HUES6 (cell line): ENCODE measurements around the gene ZNF202.

ENCODE experiments used
- H3K27ac ChIP-seq: 2 replicates; pipeline ENCODE4 v1.7.0; 2013; ENCODE audit warnings: low read depth, mild to moderate bottlenecking, low read length, inconsistent platforms
- H3K27me3 ChIP-seq: 2 replicates; pipeline ENCODE4 v1.6.1; 2013; ENCODE audit warnings: low read length; ENCODE audit not compliant: control insufficient read depth, insufficient read depth
- H3K36me3 ChIP-seq: 2 replicates; pipeline ENCODE4 v1.6.1; 2013; ENCODE audit warnings: low read length; ENCODE audit not compliant: control insufficient read depth, insufficient read depth
- H3K4me1 ChIP-seq: 2 replicates; pipeline ENCODE4 v1.6.1; 2013; ENCODE audit warnings: low read length; ENCODE audit not compliant: control insufficient read depth, insufficient read depth
- H3K4me3 ChIP-seq: 2 replicates; pipeline ENCODE4 v1.5.1; 2013; ENCODE audit warnings: low read depth, low read length
- H3K9ac ChIP-seq: one replicate; pipeline ENCODE4 v1.6.1; 2013; ENCODE audit warnings: mild to moderate bottlenecking, low read length
- H3K9me3 ChIP-seq: 2 replicates; pipeline ENCODE4 v1.6.1; 2013; ENCODE audit warnings: low read depth, low read length; ENCODE audit not compliant: control insufficient read depth, insufficient read depth

The ZNF202 gene

GRCh38 chr11:123683428-123684170 lies 57.9 kb downstream of the ZNF202 start:
- Histone ChIP-seq H3K4me1 (no peaks in the 10 kb centered on the region), H3K27me3 (no peaks in the 10 kb centered on the region), H3K9me3 (no peaks in the 10 kb centered on the region), H3K4me3 (no peak overlapping the region), H3K36me3 (no peaks in the 10 kb centered on the region), H3K27ac (no peak overlapping the region), H3K9ac (no peak overlapping the region)

- Histone ChIP-seq H3K36me3 (no peaks in the 10 kb centered on the region), H3K27ac (no peak overlapping the region), H3K4me3 (no peak overlapping the region), H3K27me3 (no peaks in the 10 kb centered on the region), H3K9ac (no peak overlapping the region), H3K4me1 (no peaks in the 10 kb centered on the region), H3K9me3 (no peaks in the 10 kb centered on the region)
Measured at GRCh38 chr11:123682696-123683410, 58.6 kb downstream of the ZNF202 start.

DNA sequence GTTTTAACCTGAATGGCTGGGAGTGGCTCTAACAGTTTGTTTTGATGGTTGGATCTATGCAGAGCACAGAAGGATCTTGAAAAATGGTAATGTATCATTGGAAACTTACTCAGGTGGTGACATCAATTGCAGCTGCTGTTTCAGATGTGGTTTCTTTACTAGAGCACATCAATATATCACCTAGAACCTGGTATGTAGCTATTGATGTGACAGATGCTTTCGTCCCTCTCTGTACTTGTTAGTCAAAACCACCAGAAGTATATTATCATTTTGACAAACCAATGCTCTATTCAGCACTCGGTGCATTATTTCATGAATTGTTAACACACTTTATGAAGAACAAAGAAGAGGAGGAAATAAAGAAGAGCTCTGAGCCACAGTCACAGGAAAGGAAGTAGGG lies 60.4 kb downstream of the ZNF202 start:
- Histone ChIP-seq H3K9ac (no peak overlapping the region), H3K9me3 (no peaks in the 10 kb centered on the region), H3K36me3 (no peaks in the 10 kb centered on the region), H3K4me3 (no peak overlapping the region), H3K27me3 (no peaks in the 10 kb centered on the region), H3K27ac (no peak overlapping the region), H3K4me1 (no peaks in the 10 kb centered on the region)

GRCh38 chr11:123678246-123678645 lies 63.2 kb downstream of the ZNF202 start:
- no peaks in the 10 kb centered on the region for H3K27me3 ChIP-seq
- no peak overlapping the region for H3K9ac ChIP-seq
- H3K4me1 ChIP-seq = no peaks in the 10 kb centered on the region
- no peaks in the 10 kb centered on the region for H3K36me3 ChIP-seq
- H3K9me3 ChIP-seq = no peaks in the 10 kb centered on the region
- no peak overlapping the region for H3K4me3 ChIP-seq
- H3K27ac ChIP-seq = no peak overlapping the region

DNA sequence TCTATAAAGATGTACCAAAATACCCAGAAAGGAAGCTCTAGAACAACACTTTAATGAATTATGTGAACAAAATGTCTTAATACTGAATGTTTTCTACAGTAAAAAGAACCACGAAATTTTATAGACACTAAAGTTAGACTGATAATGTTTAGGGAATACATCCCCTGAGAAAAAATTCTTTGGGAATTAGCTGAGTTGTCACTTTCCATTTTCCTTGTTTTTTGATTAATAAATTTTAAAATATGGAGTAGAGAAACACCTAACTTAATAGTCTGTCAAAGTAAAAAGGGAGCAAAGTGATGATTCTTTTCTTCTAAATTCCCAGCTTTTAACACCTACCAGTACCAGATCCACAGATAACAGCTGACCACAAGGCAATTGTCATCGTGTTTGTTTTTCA lies 64.0 kb downstream of the ZNF202 start:
- no peak overlapping the region for H3K9ac ChIP-seq
- H3K9me3 ChIP-seq = no peaks in the 10 kb centered on the region
- no peak overlapping the region for H3K4me3 ChIP-seq
- H3K4me1 ChIP-seq = no peaks in the 10 kb centered on the region
- no peak overlapping the region for H3K27ac ChIP-seq
- no peaks in the 10 kb centered on the region for H3K36me3 ChIP-seq
- no peaks in the 10 kb centered on the region for H3K27me3 ChIP-seq

- H3K9me3 ChIP-seq = no peaks in the 10 kb centered on the region
- no peaks in the 10 kb centered on the region for H3K36me3 ChIP-seq
- no peak overlapping the region for H3K9ac ChIP-seq
- no peaks in the 10 kb centered on the region for H3K27me3 ChIP-seq
- no peak overlapping the region for H3K4me3 ChIP-seq
- H3K27ac ChIP-seq = no peak overlapping the region
- no peaks in the 10 kb centered on the region for H3K4me1 ChIP-seq
Measured at GRCh38 chr11:123674297-123674696, 67.2 kb downstream of the ZNF202 start.
